Thoracic aorta (tissue), 2 donors: Measurements from ENCODE around the gene UMODL1. TPM values are rescaled to one million over a fixed set of nuclear protein-coding genes. Genes with fewer than 3 reads are reported as not detected.

Experiments used
- ATAC-seq: fragments of 150-250 bp; one replicate; pipeline ENCODE4 v1.8.0; 2017; ENCODE audit warnings: low read depth; ENCODE audit not compliant: insufficient number of reproducible peaks, low FRiP score
- DNase-seq: peaks from one replicate; pipeline ENCODE4 v3.0.0-alpha.2; 2020; ENCODE audit warnings: low spot score
- H3K27ac ChIP-seq, 2 donors: fragments of 200-600 bp; sonication (generic); 1 replicate in 1 of 2; 2 replicates in 1 of 2; pipeline ENCODE4 v1.5.1; 2016; ENCODE audit warnings: mild to moderate bottlenecking in 2 of 2, moderate library complexity in 2 of 2
- H3K27me3 ChIP-seq: fragments of 200-600 bp; sonication (generic); replicated peaks from 2 replicates; pipeline ENCODE4 v1.6.0; 2016; ENCODE audit warnings: mild to moderate bottlenecking; ENCODE audit not compliant: insufficient read depth
- H3K36me3 ChIP-seq: fragments of 200-600 bp; sonication (generic); one replicate; pipeline ENCODE4 v1.5.1; 2016
- H3K4me1 ChIP-seq, 2 donors: fragments of 200-600 bp; sonication (generic); 1 replicate in 1 of 2; 2 replicates in 1 of 2; pipeline versions ENCODE4 v1.5.1 to v1.6.0; 2016; ENCODE audit warnings: low read depth in 2 of 2, mild to moderate bottlenecking in 1 of 2; ENCODE audit not compliant: control insufficient read depth in 1 of 2
- H3K4me3 ChIP-seq: fragments of 200-600 bp; sonication (generic); 2 replicates; pipeline ENCODE4 v1.5.1; 2016; ENCODE audit warnings: mild to moderate bottlenecking
- H3K9me3 ChIP-seq: fragments of 200-600 bp; sonication (generic); 2 replicates; pipeline ENCODE4 v1.5.1; 2016
- CTCF ChIP-seq: fragments of 200-600 bp; sonication (generic); IDR thresholded peaks from one replicate; pipeline ENCODE4 v1.5.1; 2019; ENCODE audit warnings: antibody characterized with exemption
- total RNA-seq, 2 donors: library from RNA; depleted of rRNA; stranded (reverse); fragments of >200 nt; gene quantifications; one replicate each; pipeline versions ENCODE4 v1.1.0 to v1.2.3, GENCODE V29; 2016

UMODL1 gene
- total RNA-seq, 2 donors from 2014 or later, result 0.14 TPM; not detected in 1

- Histone ChIP-seq H3K27me3 (no peaks in the 10 kb centered on the region), H3K9me3 (no peaks in the 10 kb centered on the region), H3K4me1 (no peaks in the 10 kb centered on the region), H3K4me3 (no peak overlapping the region), H3K27ac (no peak overlapping the region), H3K36me3 (no peaks in the 10 kb centered on the region)
- ATAC-seq (no peak), DNase-seq (no peak)
- no peak for TF ChIP-seq CTCF
Observed at GRCh38 chr21:42183374-42184266, 112.5 kb downstream of the UMODL1 start.

- no peak for ATAC-seq
- no peak for DNase-seq
- TF ChIP-seq CTCF, result no peak
- Histone ChIP-seq H3K36me3 (no peaks in the 10 kb centered on the region), H3K4me3 (no peak overlapping the region), H3K27me3 (no peaks in the 10 kb centered on the region), H3K4me1 (no peaks in the 10 kb centered on the region), H3K9me3 (no peaks in the 10 kb centered on the region), H3K27ac (no peak overlapping the region)
Observed at GRCh38 chr21:42186591-42186990, 115.5 kb downstream of the UMODL1 start.

GRCh38 chr21:42187976-42188653 is 117.0 kb downstream of the UMODL1 start:
- no peaks in the 10 kb centered on the region for H3K36me3 ChIP-seq
- no peaks in the 10 kb centered on the region for H3K9me3 ChIP-seq
- DNase-seq (no peak), ATAC-seq (no peak)
- no peaks in the 10 kb centered on the region for H3K27me3 ChIP-seq
- no peak overlapping the region for H3K4me3 ChIP-seq
- H3K27ac ChIP-seq, result peak overlapping the region in 1 of 2 donors; percentile 23
- H3K4me1 ChIP-seq, result no peaks in the 10 kb centered on the region
- TF ChIP-seq CTCF, result no peak

- Histone ChIP-seq H3K4me3 (no peak overlapping the region), H3K27ac (no peak overlapping the region), H3K9me3 (no peaks in the 10 kb centered on the region), H3K27me3 (no peaks in the 10 kb centered on the region), H3K36me3 (no peaks in the 10 kb centered on the region), H3K4me1 (no peaks in the 10 kb centered on the region)
- TF ChIP-seq CTCF, result no peak
- ATAC-seq, result no peak
- DNase-seq, result no peak
Observed at GRCh38 chr21:42188663-42189062, 117.5 kb downstream of the UMODL1 start.

GRCh38 chr21:42189431-42189830 is 118.3 kb downstream of the UMODL1 start:
- TF ChIP-seq CTCF, result no peak
- Histone ChIP-seq H3K27ac (no peak overlapping the region), H3K27me3 (no peaks in the 10 kb centered on the region), H3K4me3 (no peak overlapping the region), H3K9me3 (no peaks in the 10 kb centered on the region), H3K36me3 (no peaks in the 10 kb centered on the region), H3K4me1 (no peaks in the 10 kb centered on the region)
- DNase-seq, result no peak
- no peak for ATAC-seq
